HCT116 (cell line): Measurements from ENCODE around the gene QRICH2. TPM values are rescaled to one million over a fixed set of nuclear protein-coding genes. Genes with fewer than 3 reads are reported as not detected.

ENCODE experiments used
- ATAC-seq: fragments of 200-7000 bp; cut with Tn5 transposase; 2 replicates; pipeline ENCODE4 v1.9.1; 2020; ENCODE audit warnings: mild to moderate bottlenecking, moderate library complexity
- BruUV-seq: library from RNA; stranded (reverse); fragments of 400-500 nt; replicated peaks from 2 replicates; lab custom pipeline; 2021; lab: Mats Ljungman, UMichigan
- CTCF ChIA-PET: fragments of 300-600 bp; sonication (Branson Sonifier 250); formaldehyde crosslinking; loops from one replicate; lab custom pipeline; 2021; ENCODE audit warnings: antibody characterized with exemption; lab: Charles Lee
- POLR2A ChIA-PET: fragments of 300-600, 350-600 bp; sonication (Branson Sonifier 250); formaldehyde crosslinking; loops from one replicate; lab custom pipeline; 2021; ENCODE audit warnings: antibody characterized with exemption; lab: Charles Lee
- RAD21 ChIA-PET, 2 experiments: fragments of 300-600 bp; sonication (Branson Sonifier 250); formaldehyde crosslinking; loops; one replicate each; lab custom pipeline; 2023; ENCODE audit warnings: low total read pairs in 2 of 2; ENCODE audit not compliant: uncharacterized antibody in 2 of 2, unreplicated experiment in 2 of 2, low non-redundant PET in 1 of 2; lab: Charles Lee
- DNase-seq: peaks from one replicate; pipeline ENCODE4 v3.0.0-alpha.2; 2010; ENCODE audit warnings: low read depth, low spot score
- H2AFZ ChIP-seq: fragments of 200-600 bp; shearing (Covaris generic), sonication (generic); 2 replicates; pipeline ENCODE4 v1.6.1; 2017; ENCODE audit warnings: low read depth, mixed run types, mixed read lengths, antibody characterized with exemption, low read length; ENCODE audit not compliant: poor library complexity, severe bottlenecking
- H3K27ac ChIP-seq: 2 replicates; pipeline ENCODE4 v1.5.1; 2012; ENCODE audit warnings: low read depth, low read length
- H3K27me3 ChIP-seq: fragments of 200-600 bp; sonication (generic); 2 replicates; pipeline ENCODE4 v1.6.1; 2016; ENCODE audit warnings: mixed run types, low read length, mixed read lengths; ENCODE audit not compliant: insufficient read depth
- H3K36me3 ChIP-seq, 2 experiments: fragments of 200-500 bp in 1 of 2; fragments of 200-600 bp in 1 of 2; sonication (Bioruptor generic) in 1 of 2; sonication (generic) in 1 of 2; 2 replicates each; pipeline versions ENCODE4 v1.5.1 to v1.6.1; 2014 to 2016; ENCODE audit warnings: low read length in 2 of 2, inconsistent platforms in 1 of 2, mixed read lengths in 1 of 2, mixed run types in 1 of 2; ENCODE audit not compliant: insufficient read depth in 2 of 2, control insufficient read depth in 1 of 2
- H3K4me1 ChIP-seq, 2 experiments: fragments of 200-600 bp in 1 of 2; sonication (generic) in 1 of 2; 2 replicates each; pipeline versions ENCODE4 v1.5.1 to v1.6.1; 2012 to 2017; ENCODE audit warnings: low read length in 2 of 2, inconsistent platforms in 1 of 2, mild to moderate bottlenecking in 1 of 2, mixed read lengths in 1 of 2, mixed run types in 1 of 2, moderate library complexity in 1 of 2; ENCODE audit not compliant: insufficient read depth in 2 of 2, control insufficient read depth in 1 of 2
- H3K4me2 ChIP-seq: fragments of 200-600 bp; sonication (generic); 2 replicates; pipeline ENCODE4 v1.6.1; 2017; ENCODE audit warnings: mixed run types, low read length, mixed read lengths
- H3K4me3 ChIP-seq, 2 experiments: fragments of 200-600 bp in 1 of 2; sonication (generic) in 1 of 2; replicated peaks in 1 of 2; 2 replicates each; pipeline ENCODE4 v1.5.1; 2011 to 2016; ENCODE audit warnings: low read length in 2 of 2, control low read depth in 1 of 2, low read depth in 1 of 2, mild to moderate bottlenecking in 1 of 2, mixed read lengths in 1 of 2, mixed run types in 1 of 2
- H3K79me2 ChIP-seq: fragments of 200-600 bp; sonication (generic); 2 replicates; pipeline ENCODE4 v1.6.1; 2017; ENCODE audit warnings: mild to moderate bottlenecking, mixed run types, low read length, moderate library complexity, mixed read lengths; ENCODE audit not compliant: insufficient read depth
- H3K9ac ChIP-seq: fragments of 200-600 bp; sonication (generic); 2 replicates; pipeline ENCODE4 v1.6.1; 2016; ENCODE audit warnings: low read length, mixed read lengths
- H3K9me2 ChIP-seq: fragments of 200-600 bp; sonication (generic), shearing (Covaris generic); 2 replicates; pipeline ENCODE4 v1.6.1; 2017; ENCODE audit warnings: mixed run types, mild to moderate bottlenecking, moderate library complexity; ENCODE audit not compliant: insufficient read depth
- H3K9me3 ChIP-seq, 2 experiments: fragments of 200-500 bp in 1 of 2; fragments of 200-600 bp in 1 of 2; sonication (Bioruptor generic) in 1 of 2; sonication (generic) in 1 of 2; 2 replicates each; pipeline ENCODE4 v1.6.1; 2014 to 2017; ENCODE audit warnings: low read length in 2 of 2, mixed read lengths in 2 of 2, inconsistent platforms in 1 of 2, low read depth in 1 of 2, mild to moderate bottlenecking in 1 of 2, mixed run types in 1 of 2, moderate library complexity in 1 of 2; ENCODE audit not compliant: control insufficient read depth in 1 of 2, insufficient read depth in 1 of 2
- H4K20me1 ChIP-seq: fragments of 200-600 bp; sonication (generic), shearing (Covaris generic); 2 replicates; pipeline ENCODE4 v1.6.1; 2017; ENCODE audit warnings: mixed run types, mild to moderate bottlenecking, moderate library complexity; ENCODE audit not compliant: insufficient read depth
- EZH2 ChIP-seq: fragments of 200-600 bp; sonication (generic); IDR thresholded peaks from 2 replicates; pipeline ENCODE4 v1.6.1; 2017; ENCODE audit warnings: antibody characterized with exemption, mixed run types
- EZH2phosphoT487 ChIP-seq: fragments of 200-600 bp; IDR thresholded peaks from 2 replicates; pipeline ENCODE4 v1.6.1; 2018; ENCODE audit warnings: antibody characterized with exemption, borderline replicate concordance
- MAX ChIP-seq: IDR thresholded peaks from 2 replicates; pipeline ENCODE4 v1.6.1; 2012
- RAD21 ChIP-seq: IDR thresholded peaks from 2 replicates; pipeline ENCODE4 v1.6.1; 2012; ENCODE audit warnings: low read depth, mild to moderate bottlenecking
- SP1 ChIP-seq: IDR thresholded peaks from 2 replicates; pipeline ENCODE4 v1.6.1; 2012; ENCODE audit warnings: low read depth
- SRF ChIP-seq: IDR thresholded peaks from 2 replicates; pipeline ENCODE4 v1.6.1; 2012; ENCODE audit warnings: low read depth
- ZFX ChIP-seq: fragments of 450-650 bp; IDR thresholded peaks from 2 replicates; pipeline ENCODE4 v1.6.1; 2017
- intact Hi-C: fragments of 100-400 bp; cut with micrococcal nuclease; formaldehyde crosslinking; loops from 2 replicates; pipeline ENCODE4 v1.10.0; 2022
- total RNA-seq: library from RNA; stranded (reverse); gene quantifications from one replicate; pipeline ENCODE4 v1.2.1, GENCODE V29; 2021; ENCODE audit not compliant: unreplicated experiment
- TF ChIP-seq, protein P1 (sequence below), 3 experiments: fragments of 200-600 bp in 1 of 3; sonication (generic) in 1 of 3; IDR thresholded peaks in 2 of 3; conservative IDR thresholded peaks in 1 of 3; 2 replicates each; pipeline ENCODE4 v1.5.1; 2012 to 2017; ENCODE audit warnings: low read depth in 2 of 3, low read length in 2 of 3, antibody characterized with exemption in 1 of 3, borderline replicate concordance in 1 of 3, control low read depth in 1 of 3, mild to moderate bottlenecking in 1 of 3, mixed read lengths in 1 of 3, mixed run types in 1 of 3, moderate library complexity in 1 of 3; ENCODE audit not compliant: insufficient read depth in 1 of 3

QRICH2 gene
- total RNA-seq, 1 experiment from 2014 or later: 4.9 TPM

DNA sequence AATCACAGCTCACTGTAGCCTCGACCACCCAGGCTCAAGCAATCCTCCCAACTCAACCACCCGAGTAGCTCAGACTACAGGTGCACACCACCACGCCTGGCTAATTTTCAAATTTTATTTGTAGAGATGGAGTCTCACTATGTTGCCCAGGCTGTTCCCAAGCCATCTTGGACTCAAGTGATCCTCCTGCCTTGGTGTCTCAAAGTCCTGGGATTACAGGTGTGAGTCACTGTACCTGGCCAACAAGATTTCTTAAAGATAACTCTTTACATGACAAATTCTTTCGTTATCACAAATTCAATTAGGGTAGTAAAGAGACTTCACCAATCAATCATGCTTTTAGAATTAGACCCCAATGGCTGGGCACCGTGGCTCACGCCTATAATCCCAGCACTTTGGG is 33.2 kb upstream of the QRICH2 start (continued):
- TF ChIP-seq, protein P1, sequence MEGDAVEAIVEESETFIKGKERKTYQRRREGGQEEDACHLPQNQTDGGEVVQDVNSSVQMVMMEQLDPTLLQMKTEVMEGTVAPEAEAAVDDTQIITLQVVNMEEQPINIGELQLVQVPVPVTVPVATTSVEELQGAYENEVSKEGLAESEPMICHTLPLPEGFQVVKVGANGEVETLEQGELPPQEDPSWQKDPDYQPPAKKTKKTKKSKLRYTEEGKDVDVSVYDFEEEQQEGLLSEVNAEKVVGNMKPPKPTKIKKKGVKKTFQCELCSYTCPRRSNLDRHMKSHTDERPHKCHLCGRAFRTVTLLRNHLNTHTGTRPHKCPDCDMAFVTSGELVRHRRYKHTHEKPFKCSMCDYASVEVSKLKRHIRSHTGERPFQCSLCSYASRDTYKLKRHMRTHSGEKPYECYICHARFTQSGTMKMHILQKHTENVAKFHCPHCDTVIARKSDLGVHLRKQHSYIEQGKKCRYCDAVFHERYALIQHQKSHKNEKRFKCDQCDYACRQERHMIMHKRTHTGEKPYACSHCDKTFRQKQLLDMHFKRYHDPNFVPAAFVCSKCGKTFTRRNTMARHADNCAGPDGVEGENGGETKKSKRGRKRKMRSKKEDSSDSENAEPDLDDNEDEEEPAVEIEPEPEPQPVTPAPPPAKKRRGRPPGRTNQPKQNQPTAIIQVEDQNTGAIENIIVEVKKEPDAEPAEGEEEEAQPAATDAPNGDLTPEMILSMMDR (IDR thresholded peaks at IDR 0.05 in 2 of 3, conservative IDR thresholded peaks at IDR 0.05 in 1 of 3; ENCODE audit: borderline replicate concordance in 1 of 3, insufficient read depth in 1 of 3, low read depth in 2 of 3, low read length in 2 of 3): no peak
- TF ChIP-seq EZH2 (no peak), ZFX (no peak), SP1 (no peak)

DNA sequence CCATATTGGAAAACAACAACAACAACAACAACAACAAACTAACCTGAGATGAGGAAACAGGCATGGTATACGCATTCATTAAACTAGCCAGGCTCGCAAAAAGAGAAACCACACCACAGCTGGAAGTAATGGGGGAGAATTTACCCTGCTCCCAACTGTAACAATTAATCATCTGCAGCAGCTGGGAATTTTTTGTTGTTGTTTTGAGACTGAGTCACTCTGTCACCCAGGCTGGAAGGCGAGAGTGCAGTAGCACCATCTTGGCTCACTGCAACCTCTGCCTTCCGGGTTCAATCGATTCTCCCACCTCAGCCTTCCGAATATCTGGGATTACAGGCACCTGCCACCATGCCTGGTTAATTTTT is 29.3 kb upstream of the QRICH2 start:
- Histone ChIP-seq H3K4me1 (no peaks in the 10 kb centered on the region), H3K79me2 (peaks cover 48% of the 10 kb centered on the region), H2AFZ (no peak overlapping the region), H3K4me2 (no peak overlapping the region), H3K36me3 (peaks cover 6 to 13% of the 10 kb centered on the region in 2 experiments; a peak in 3 of 4 replicates), H3K27ac (no peak overlapping the region), H4K20me1 (no peaks in the 10 kb centered on the region), H3K9me3 (no peaks in the 10 kb centered on the region), H3K9me2 (no peaks in the 10 kb centered on the region), H3K27me3 (no peaks in the 10 kb centered on the region), H3K9ac (no peak overlapping the region), H3K4me3 (no peak overlapping the region)
- ATAC-seq (no peak), DNase-seq (no peak)
- ChIA-PET POLR2A (interaction anchor here (1.5 kb wide), 1 partner anchor 16 kb away, joined by 5 read pairs; the partner anchor contains the start of gene PRPSAP1), CTCF (interaction anchor here (1.0 to 1.4 kb wide), 2 partner anchors 28 to 48 kb away, joined by 4 to 6 read pairs; no protein-coding TSS in a partner anchor), RAD21 (no interaction called here)
- intact Hi-C loops: no loop called here
- BruUV-seq: no TSS peak
- TF ChIP-seq SRF (no peak), EZH2phosphoT487 (no peak), RAD21 (no peak), MAX (no peak)
